Subcutaneous abdominal adipose tissue (tissue), 5 donors: ENCODE results near the gene SNTA1.
"Not testable (repeated sequence)": the region's sequence is repeated elsewhere in the genome, so short reads cannot be mapped to it uniquely, and the experiment has no call there.

Source experiments
- H3K27ac ChIP-seq: one replicate; pipeline ENCODE4 v1.7.0; 2013; ENCODE audit warnings: low read depth, mild to moderate bottlenecking, inconsistent platforms, low read length, moderate library complexity
- H3K27me3 ChIP-seq, 5 donors: one replicate each; pipeline ENCODE4 v1.7.0; 2013; ENCODE audit warnings: low read length in 5 of 5, inconsistent platforms in 1 of 5; ENCODE audit not compliant: control insufficient read depth in 5 of 5, insufficient read depth in 4 of 5
- H3K36me3 ChIP-seq, 5 donors: one replicate each; pipeline ENCODE4 v1.7.0; 2013; ENCODE audit warnings: low read length in 5 of 5; ENCODE audit not compliant: control insufficient read depth in 5 of 5, insufficient read depth in 5 of 5
- H3K4me1 ChIP-seq, 5 donors: one replicate each; pipeline ENCODE4 v1.7.0; 2013; ENCODE audit warnings: low read length in 5 of 5, mild to moderate bottlenecking in 3 of 5, moderate library complexity in 1 of 5; ENCODE audit not compliant: control insufficient read depth in 5 of 5, insufficient read depth in 5 of 5
- H3K4me3 ChIP-seq, 5 donors: one replicate each; pipeline ENCODE4 v1.7.0; 2013; ENCODE audit warnings: low read length in 5 of 5, low read depth in 1 of 5
- H3K9ac ChIP-seq, 5 donors: one replicate each; pipeline ENCODE4 v1.7.0; 2013; ENCODE audit warnings: low read length in 5 of 5, mild to moderate bottlenecking in 4 of 5, moderate library complexity in 3 of 5
- H3K9me3 ChIP-seq, 5 donors: one replicate each; pipeline ENCODE4 v1.7.0; 2013; ENCODE audit warnings: low read length in 5 of 5; ENCODE audit not compliant: control insufficient read depth in 5 of 5
- donor health status: healthy.
- donor health status: healthy.
- donor health status: healthy.
- donor health status: healthy.
- donor health status: healthy.

Gene SNTA1

GRCh38 chr20:33466303-33466646 lies 22.7 kb upstream of the SNTA1 start:
- no peak overlapping the region for H3K4me3 ChIP-seq
- peaks cover 0 to 4% (median 0%) of the 10 kb centered on the region in 5 donors for H3K4me1 ChIP-seq
- no peak overlapping the region for H3K9ac ChIP-seq
- H3K36me3 ChIP-seq: no peaks in the 10 kb centered on the region
- no peak overlapping the region for H3K27ac ChIP-seq
- H3K9me3 ChIP-seq: no peaks in the 10 kb centered on the region
- no peaks in the 10 kb centered on the region for H3K27me3 ChIP-seq

- H3K4me3 ChIP-seq: no peak overlapping the region
- H3K36me3 ChIP-seq: no peaks in the 10 kb centered on the region
- no peaks in the 10 kb centered on the region for H3K9me3 ChIP-seq
- no peak overlapping the region for H3K9ac ChIP-seq
- no peaks in the 10 kb centered on the region for H3K27me3 ChIP-seq
- H3K4me1 ChIP-seq: peaks cover 0 to 4% (median 0%) of the 10 kb centered on the region in 5 donors
- no peak overlapping the region for H3K27ac ChIP-seq
These were observed 22.1 kb upstream of the SNTA1 start for GRCh38 chr20:33465481-33466302.

GRCh38 chr20:33464759-33465158 lies 21.2 kb upstream of the SNTA1 start:
- H3K36me3 ChIP-seq, H3K4me1 ChIP-seq, H3K27ac ChIP-seq, H3K27me3 ChIP-seq, H3K4me3 ChIP-seq, H3K9ac ChIP-seq, H3K9me3 ChIP-seq: not testable (repeated sequence)

GRCh38 chr20:33463332-33464101 lies 20.0 kb upstream of the SNTA1 start:
- no peaks in the 10 kb centered on the region for H3K36me3 ChIP-seq
- H3K27ac ChIP-seq: no peak overlapping the region
- no peaks in the 10 kb centered on the region for H3K27me3 ChIP-seq
- no peak overlapping the region for H3K4me3 ChIP-seq
- H3K9me3 ChIP-seq: no peaks in the 10 kb centered on the region
- H3K4me1 ChIP-seq: peaks cover 0 to 4% (median 0%) of the 10 kb centered on the region in 5 donors
- H3K9ac ChIP-seq: no peak overlapping the region

- no peak overlapping the region for H3K9ac ChIP-seq
These were observed 17.1 kb upstream of the SNTA1 start for GRCh38 chr20:33460711-33461110.

GRCh38 chr20:33459599-33459998 lies 16.0 kb upstream of the SNTA1 start:
- H3K4me3 ChIP-seq: no peak overlapping the region
- H3K9me3 ChIP-seq: no peaks in the 10 kb centered on the region
- H3K27me3 ChIP-seq: no peaks in the 10 kb centered on the region
- no peaks in the 10 kb centered on the region for H3K36me3 ChIP-seq
- no peak overlapping the region for H3K9ac ChIP-seq
- H3K27ac ChIP-seq: no peak overlapping the region
- no peaks in the 10 kb centered on the region for H3K4me1 ChIP-seq

More at GRCh38 chr20:33460711-33461110, 17.1 kb upstream of the SNTA1 start:
- no peak overlapping the region for H3K4me3 ChIP-seq
- no peaks in the 10 kb centered on the region for H3K27me3 ChIP-seq
- H3K9me3 ChIP-seq: no peaks in the 10 kb centered on the region
- H3K27ac ChIP-seq: no peak overlapping the region
- no peaks in the 10 kb centered on the region for H3K36me3 ChIP-seq
- peaks cover 0 to 2% (median 0%) of the 10 kb centered on the region in 5 donors for H3K4me1 ChIP-seq

GRCh38 chr20:33456916-33457642 lies 13.5 kb upstream of the SNTA1 start:
- H3K4me1 ChIP-seq, H3K9ac ChIP-seq, H3K27me3 ChIP-seq, H3K36me3 ChIP-seq, H3K9me3 ChIP-seq, H3K4me3 ChIP-seq, H3K27ac ChIP-seq: not testable (repeated sequence)

- H3K9me3 ChIP-seq: peaks cover 0 to 4% (median 0%) of the 10 kb centered on the region in 5 donors
- no peaks in the 10 kb centered on the region for H3K27me3 ChIP-seq
- peaks cover 0 to 9% (median 7%) of the 10 kb centered on the region in 5 donors for H3K4me1 ChIP-seq
- no peak overlapping the region for H3K4me3 ChIP-seq
- H3K36me3 ChIP-seq: no peaks in the 10 kb centered on the region
- H3K9ac ChIP-seq: no peak overlapping the region
- no peak overlapping the region for H3K27ac ChIP-seq
These were observed 7.3 kb upstream of the SNTA1 start for GRCh38 chr20:33450867-33451266.

- Histone ChIP-seq H3K4me3 (no peak overlapping the region), H3K27me3 (no peaks in the 10 kb centered on the region), H3K27ac (no peak overlapping the region), H3K4me1 (peaks cover 2 to 43% (median 33%) of the 10 kb centered on the region in 5 donors), H3K9ac (peak overlapping the region in 1 of 5 donors; percentile 39), H3K36me3 (no peaks in the 10 kb centered on the region), H3K9me3 (peaks cover 0 to 4% (median 0%) of the 10 kb centered on the region in 5 donors)
These were observed 2.5 kb upstream of the SNTA1 start for GRCh38 chr20:33445881-33446625.
